GM18507 (cell line): ENCODE data around the gene PROSER1.

ENCODE experiments used
- DNase-seq: peaks from one replicate; pipeline ENCODE4 v3.0.0; 2011; ENCODE audit warnings: low read depth; ENCODE audit not compliant: insufficient read length; ENCODE audit errors: extremely low spot score
- FAIRE-seq: peaks from 2 replicates; lab custom pipeline; 2011; peaks lifted over from hg19 to GRCh38; lab: Jason Lieb, UNC

Gene PROSER1

DNA sequence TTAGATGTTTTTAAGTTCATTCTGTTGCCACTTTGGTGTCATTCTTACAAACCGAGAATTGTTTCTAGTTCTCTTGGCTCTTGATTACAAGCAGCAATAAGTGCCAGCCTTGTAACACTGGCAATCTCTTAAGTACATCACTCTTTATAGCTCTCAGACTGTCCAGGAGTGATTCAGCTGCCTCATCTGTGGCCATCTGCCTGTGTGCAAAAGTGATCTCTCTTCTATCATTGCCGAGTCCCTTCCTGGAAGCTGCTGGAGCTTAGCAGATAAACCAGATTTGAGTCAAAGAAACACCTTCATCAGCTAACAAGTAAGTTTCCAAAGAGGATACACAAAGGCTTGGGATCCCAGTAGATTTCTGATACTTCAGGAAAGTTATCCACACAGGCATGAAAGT lies 70.4 kb downstream of the PROSER1 start:
- no peak for DNase-seq

DNA sequence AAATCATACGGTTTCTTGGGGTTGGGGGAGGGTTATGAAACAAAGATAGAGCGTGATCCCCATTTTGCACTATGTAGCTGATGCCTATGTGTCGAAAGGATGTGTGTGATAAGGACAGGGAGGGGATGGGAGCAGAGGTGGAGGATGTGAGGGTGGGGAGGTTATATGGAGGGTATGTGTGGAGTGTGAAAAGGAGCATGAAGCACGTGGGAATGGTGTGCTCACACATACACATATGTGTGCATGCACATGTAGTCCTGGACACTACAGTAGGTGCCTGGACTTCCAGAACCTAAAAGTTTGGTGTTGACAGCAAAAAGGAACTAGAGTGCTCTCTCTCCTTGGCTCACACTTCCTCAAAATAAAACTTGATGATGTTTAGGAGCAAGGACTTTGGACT lies 72.6 kb downstream of the PROSER1 start:
- DNase-seq (no peak), FAIRE-seq (no peak)

More for the DNA sequence above, 70.4 kb downstream of the PROSER1 start:
- no peak for FAIRE-seq

DNA sequence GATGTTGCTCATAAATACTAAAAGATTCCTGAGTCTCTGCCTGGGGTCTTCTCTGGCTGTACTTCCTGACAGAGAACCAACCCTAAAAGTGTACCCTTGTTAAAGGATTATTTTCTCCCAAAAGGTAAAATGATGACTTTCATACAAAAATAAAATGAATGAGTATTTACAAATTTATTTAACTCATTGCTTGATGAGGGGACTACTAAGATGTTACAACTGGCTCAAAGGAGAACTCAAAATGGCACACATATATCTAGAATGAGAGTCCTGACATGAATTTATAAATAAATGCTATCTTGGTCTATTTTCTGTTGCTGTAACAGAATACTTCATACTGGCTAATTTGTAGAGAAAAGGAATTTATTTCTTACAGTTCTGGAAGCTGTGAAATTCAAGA lies 77.7 kb downstream of the PROSER1 start:
- DNase-seq (no peak), FAIRE-seq (no peak)
